Endothelial cell of umbilical vein (primary cell): ENCODE measurements around the gene MACROH2A2. TPM values are rescaled to one million over a fixed set of nuclear protein-coding genes. Genes with fewer than 3 reads are reported as not detected.
"Not testable (repeated sequence)": the region's sequence is repeated elsewhere in the genome, so short reads cannot be mapped to it uniquely, and the experiment has no call there.

Source experiments
- BruUV-seq: library from RNA; stranded (reverse); fragments of 400-500 nt; replicated peaks from 2 replicates; lab custom pipeline; 2021; lab: Mats Ljungman, UMichigan
- CTCF ChIA-PET: fragments of 300-600, 350-600 bp; sonication (Branson Sonifier 250); formaldehyde crosslinking; loops from one replicate; lab custom pipeline; 2021; ENCODE audit warnings: antibody characterized with exemption, inconsistent platforms; lab: Charles Lee
- POLR2A ChIA-PET: fragments of 300-600, 350-600 bp; sonication (Branson Sonifier 250); formaldehyde crosslinking; loops from one replicate; lab custom pipeline; 2021; ENCODE audit warnings: antibody characterized with exemption, inconsistent platforms; lab: Charles Lee
- DNase-seq: peaks from one replicate; pipeline ENCODE4 v3.0.0-alpha.2; 2011; ENCODE audit warnings: low read depth, low spot score
- FAIRE-seq: peaks from 2 replicates; lab custom pipeline; 2011; peaks lifted over from hg19 to GRCh38; lab: Jason Lieb, UNC
- H2AFZ ChIP-seq: 2 replicates; pipeline ENCODE4 v1.6.0; 2012; ENCODE audit warnings: low read depth, low read length, control low read depth, inconsistent platforms
- H3K27ac ChIP-seq: 2 replicates; pipeline ENCODE4 v1.5.1; 2011; ENCODE audit warnings: low read depth, mild to moderate bottlenecking, control low read depth, low read length, moderate library complexity; ENCODE audit not compliant: insufficient read depth
- H3K27me3 ChIP-seq, 2 experiments: 2 replicates each; pipeline versions ENCODE4 v1.6.0 to v1.6.1; 2011; ENCODE audit warnings: low read length in 2 of 2, mixed read lengths in 1 of 2; ENCODE audit not compliant: control insufficient read depth in 2 of 2, insufficient read depth in 2 of 2
- H3K36me3 ChIP-seq, 2 experiments: 2 replicates in 1 of 2; 3 replicates in 1 of 2; pipeline ENCODE4 v1.5.1; 2011; ENCODE audit warnings: low read length in 2 of 2, mild to moderate bottlenecking in 1 of 2, moderate library complexity in 1 of 2; ENCODE audit not compliant: control insufficient read depth in 2 of 2, insufficient read depth in 2 of 2; ENCODE audit errors: extremely low read depth in 1 of 2
- H3K4me1 ChIP-seq: 3 replicates; pipeline ENCODE4 v1.5.1; 2011; ENCODE audit warnings: mild to moderate bottlenecking, low read length; ENCODE audit not compliant: control insufficient read depth, insufficient read depth; ENCODE audit errors: extremely low read depth
- H3K4me2 ChIP-seq: 2 replicates; pipeline ENCODE4 v1.6.1; 2011; ENCODE audit warnings: low read length, control low read depth, mixed read lengths; ENCODE audit not compliant: insufficient read depth
- H3K4me3 ChIP-seq, 3 experiments: fragments of 200-600 bp in 1 of 3; sonication (generic), shearing (Covaris generic) in 1 of 3; replicated peaks in 1 of 3; 2 replicates each; pipeline ENCODE4 v1.5.1; 2011 to 2016; ENCODE audit warnings: control low read depth in 3 of 3, low read length in 3 of 3, mild to moderate bottlenecking in 2 of 3, inconsistent platforms in 1 of 3, low read depth in 1 of 3, moderate library complexity in 1 of 3; ENCODE audit not compliant: insufficient read depth in 1 of 3
- H3K79me2 ChIP-seq: 2 replicates; pipeline ENCODE4 v1.6.0; 2012; ENCODE audit warnings: low read length, inconsistent platforms; ENCODE audit not compliant: control insufficient read depth, insufficient read depth
- H3K9ac ChIP-seq: replicated peaks from 2 replicates; pipeline ENCODE3; 2011; ENCODE audit warnings: low read length, control low read depth; ENCODE audit not compliant: insufficient read depth; ENCODE audit errors: extremely low read depth
- H3K9me1 ChIP-seq: replicated peaks from 3 replicates; pipeline ENCODE4 v1.6.0; 2011; ENCODE audit warnings: mild to moderate bottlenecking, low read length; ENCODE audit not compliant: control insufficient read depth, insufficient read depth; ENCODE audit errors: extremely low read depth
- H3K9me3 ChIP-seq: replicated peaks from 2 replicates; pipeline ENCODE4 v1.5.1; 2012; ENCODE audit warnings: low read length, inconsistent platforms; ENCODE audit not compliant: control insufficient read depth, insufficient read depth
- H4K20me1 ChIP-seq: replicated peaks from 2 replicates; pipeline ENCODE3; 2011; ENCODE audit warnings: mild to moderate bottlenecking, low read length; ENCODE audit not compliant: control insufficient read depth, insufficient read depth; ENCODE audit errors: extremely low read depth
- FOS ChIP-seq: IDR thresholded peaks from 2 replicates; pipeline ENCODE4 v1.6.1; 2011; ENCODE audit warnings: mild to moderate bottlenecking, low read length, moderate library complexity, borderline replicate concordance; ENCODE audit not compliant: insufficient read depth
- JUN ChIP-seq: IDR thresholded peaks from 2 replicates; pipeline ENCODE4 v1.6.1; 2011; ENCODE audit warnings: borderline replicate concordance, low read depth; ENCODE audit not compliant: insufficient read length, insufficient read depth
- MYC ChIP-seq: IDR thresholded peaks from one replicate; pipeline ENCODE4 v1.6.1; 2011; ENCODE audit warnings: mild to moderate bottlenecking, low read depth, low read length
- POLR2A ChIP-seq: IDR thresholded peaks from 2 replicates; pipeline ENCODE4 v1.6.1; 2012; ENCODE audit warnings: low read depth, mild to moderate bottlenecking, control low read depth, low read length
- POLR2AphosphoS5 ChIP-seq: IDR thresholded peaks from 2 replicates; pipeline ENCODE4 v1.6.1; 2012; ENCODE audit warnings: low read depth, mild to moderate bottlenecking, control low read depth, low read length, moderate library complexity; ENCODE audit not compliant: insufficient read depth
- dilution Hi-C: fragments of 300-500 bp; cut with MboI; formaldehyde crosslinking; loops from one replicate; pipeline ENCODE4 v1.15.0; 2019; ENCODE audit warnings: low sequenced_read_pairs; ENCODE audit not compliant: extremely low pct_ligation_motif_present
- intact Hi-C: fragments of 100-400 bp; cut with micrococcal nuclease; formaldehyde crosslinking; loops from one replicate; pipeline ENCODE4 v1.10.0; 2022
- polyA plus RNA-seq, 4 experiments: library from polyadenylated mRNA; depleted of rRNA in 3 of 4; stranded (reverse) in 3 of 4; unstranded in 1 of 4; fragments of >200 nt; gene quantifications; 2 replicates each; pipeline versions ENCODE4 v1.2.1 to v1.2.3, GENCODE V29; 2011 to 2012; ENCODE audit warnings: missing spikeins in 1 of 4
- total RNA-seq: library from RNA; stranded (reverse); gene quantifications from 2 replicates; pipeline ENCODE4 v1.2.3, GENCODE V29; 2021
- TF ChIP-seq, protein P1 (sequence below), 2 donors: IDR thresholded peaks; 1 replicate in 1 of 2; 2 replicates in 1 of 2; pipeline ENCODE4 v1.5.1; 2011; ENCODE audit warnings: low read length in 2 of 2, mild to moderate bottlenecking in 2 of 2, moderate library complexity in 2 of 2, control low read depth in 1 of 2, inconsistent platforms in 1 of 2, low read depth in 1 of 2; ENCODE audit not compliant: insufficient read depth in 1 of 2; ENCODE audit errors: extremely low read depth in 1 of 2
- TF ChIP-seq, protein P2 (sequence below): IDR thresholded peaks from 2 replicates; pipeline ENCODE4 v1.6.1; 2011; ENCODE audit not compliant: insufficient read depth, insufficient read length

MACROH2A2 gene
- total and polyA plus RNA-seq, 2 donors (not counting 3 experiments of a cell fraction or from before 2014, with no cell fraction given), result 0.08 TPM; not detected in 1

DNA sequence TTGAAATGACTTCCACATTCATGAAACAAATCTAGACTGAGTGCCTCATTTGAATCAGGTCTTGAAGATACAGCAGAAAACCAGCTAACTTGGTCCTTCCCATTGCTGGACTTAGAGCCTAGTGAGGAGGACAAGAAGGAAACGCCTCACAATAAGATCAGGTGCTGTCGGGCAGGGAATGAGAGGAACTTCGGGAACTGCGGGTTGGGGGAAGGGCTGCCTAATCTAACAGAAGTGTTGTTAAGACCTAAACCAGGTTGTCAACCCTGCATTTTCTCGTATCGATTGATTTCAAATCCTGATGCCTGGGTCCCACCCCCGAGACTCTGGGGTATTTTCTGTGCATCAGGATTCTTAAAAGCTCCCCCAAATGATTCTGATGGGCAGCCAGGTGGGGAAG, 26.3 kb downstream of the MACROH2A2 start:
- Histone ChIP-seq H3K4me3 (no peak overlapping the region), H3K36me3 (no peaks in the 10 kb centered on the region), H3K9ac (no peak overlapping the region), H3K79me2 (no peaks in the 10 kb centered on the region), H3K4me1 (no peaks in the 10 kb centered on the region), H2AFZ (no peak overlapping the region), H3K9me1 (no peaks in the 10 kb centered on the region), H4K20me1 (no peaks in the 10 kb centered on the region), H3K9me3 (no peaks in the 10 kb centered on the region), H3K4me2 (no peak overlapping the region), H3K27me3 (peaks cover 8% of the 10 kb centered on the region in 2 experiments), H3K27ac (no peak overlapping the region)
- FAIRE-seq (no peak), DNase-seq (no peak)
- no TSS peak for BruUV-seq
- CTCF ChIA-PET, result interaction anchor here (1.2 to 1.5 kb wide), 2 partner anchors 13 to 37 kb away, joined by 3 read pairs; no protein-coding TSS in a partner anchor
- TF ChIP-seq, protein P1, sequence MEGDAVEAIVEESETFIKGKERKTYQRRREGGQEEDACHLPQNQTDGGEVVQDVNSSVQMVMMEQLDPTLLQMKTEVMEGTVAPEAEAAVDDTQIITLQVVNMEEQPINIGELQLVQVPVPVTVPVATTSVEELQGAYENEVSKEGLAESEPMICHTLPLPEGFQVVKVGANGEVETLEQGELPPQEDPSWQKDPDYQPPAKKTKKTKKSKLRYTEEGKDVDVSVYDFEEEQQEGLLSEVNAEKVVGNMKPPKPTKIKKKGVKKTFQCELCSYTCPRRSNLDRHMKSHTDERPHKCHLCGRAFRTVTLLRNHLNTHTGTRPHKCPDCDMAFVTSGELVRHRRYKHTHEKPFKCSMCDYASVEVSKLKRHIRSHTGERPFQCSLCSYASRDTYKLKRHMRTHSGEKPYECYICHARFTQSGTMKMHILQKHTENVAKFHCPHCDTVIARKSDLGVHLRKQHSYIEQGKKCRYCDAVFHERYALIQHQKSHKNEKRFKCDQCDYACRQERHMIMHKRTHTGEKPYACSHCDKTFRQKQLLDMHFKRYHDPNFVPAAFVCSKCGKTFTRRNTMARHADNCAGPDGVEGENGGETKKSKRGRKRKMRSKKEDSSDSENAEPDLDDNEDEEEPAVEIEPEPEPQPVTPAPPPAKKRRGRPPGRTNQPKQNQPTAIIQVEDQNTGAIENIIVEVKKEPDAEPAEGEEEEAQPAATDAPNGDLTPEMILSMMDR (IDR thresholded peaks at IDR 0.05; ENCODE audit: extremely low read depth in 1 of 2, insufficient read depth in 1 of 2, low read depth in 1 of 2, low read length in 2 of 2), result no peak
- no peak for TF ChIP-seq JUN
- no peak for TF ChIP-seq FOS
- TF ChIP-seq, protein P2, sequence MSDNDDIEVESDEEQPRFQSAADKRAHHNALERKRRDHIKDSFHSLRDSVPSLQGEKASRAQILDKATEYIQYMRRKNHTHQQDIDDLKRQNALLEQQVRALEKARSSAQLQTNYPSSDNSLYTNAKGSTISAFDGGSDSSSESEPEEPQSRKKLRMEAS, result no peak
- TF ChIP-seq MYC, result no peak
- TF ChIP-seq POLR2A, result no peak
- no peak for TF ChIP-seq POLR2AphosphoS5
- POLR2A ChIA-PET, result no interaction called here
- dilution Hi-C loops (no loop called here), intact Hi-C loops (no loop called here)

DNA sequence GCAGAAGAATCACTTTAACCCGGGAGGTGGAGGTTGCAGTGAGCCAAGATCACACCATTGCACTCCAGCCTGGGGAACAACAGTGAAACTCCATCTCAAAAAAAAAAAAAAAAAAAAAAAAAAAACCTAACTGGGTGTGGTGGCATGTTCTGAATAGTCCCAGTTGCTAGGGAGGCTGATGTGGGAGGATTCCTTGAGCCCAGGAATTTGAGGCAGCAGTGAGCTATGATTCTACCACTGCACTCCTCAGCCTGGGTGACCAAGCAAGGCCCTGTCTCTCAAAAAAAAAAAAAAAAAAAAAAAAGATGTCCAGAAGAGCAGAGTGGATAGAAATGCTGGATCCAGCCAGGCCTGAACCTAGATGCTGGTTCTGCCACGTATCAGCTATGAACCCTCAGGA, 28.1 kb downstream of the MACROH2A2 start:
- FAIRE-seq, H3K36me3 ChIP-seq, H3K27ac ChIP-seq, intact Hi-C loops, BruUV-seq, H3K4me2 ChIP-seq, H2AFZ ChIP-seq, H4K20me1 ChIP-seq, H3K79me2 ChIP-seq, DNase-seq, H3K9me3 ChIP-seq, H3K4me1 ChIP-seq, H3K4me3 ChIP-seq, dilution Hi-C loops, H3K9me1 ChIP-seq, POLR2A ChIA-PET, H3K9ac ChIP-seq: not testable (repeated sequence)
- peaks cover 12 to 15% of the 10 kb centered on the region in 2 experiments for H3K27me3 ChIP-seq
- CTCF ChIA-PET, result interaction anchor here (0.6 kb wide), 2 partner anchors 45 to 141 kb away, joined by 3 to 4 read pairs; no protein-coding TSS in a partner anchor
